22Rv1 (cell line): ENCODE data around the gene PLA2G5.
"Not testable (repeated sequence)": the region's sequence is repeated elsewhere in the genome, so short reads cannot be mapped to it uniquely, and the experiment has no call there.

Experiments used
- H3K27ac ChIP-seq: fragments of 450-650 bp; 2 replicates; pipeline ENCODE4 v1.5.1; 2017
- CTCF ChIP-seq: fragments of 450-650 bp; IDR thresholded peaks from 2 replicates; pipeline ENCODE4 v1.5.1; 2017; ENCODE audit warnings: mild to moderate bottlenecking
- ZFX ChIP-seq: fragments of 450-650 bp; IDR thresholded peaks from 2 replicates; pipeline ENCODE4 v1.6.1; 2017; ENCODE audit warnings: antibody characterized with exemption, borderline replicate concordance

The PLA2G5 gene

GRCh38 chr1:20126041-20126805, 56.2 kb downstream of the PLA2G5 start:
- H3K27ac ChIP-seq: no peak overlapping the region
- no peak for TF ChIP-seq ZFX
- TF ChIP-seq CTCF: no peak

GRCh38 chr1:20126806-20127440, 56.9 kb downstream of the PLA2G5 start:
- TF ChIP-seq CTCF (no peak), ZFX (no peak)
- H3K27ac ChIP-seq: no peak overlapping the region

- H3K27ac ChIP-seq: not testable (repeated sequence)
These were observed 60.5 kb downstream of the PLA2G5 start for GRCh38 chr1:20130518-20130917.

DNA sequence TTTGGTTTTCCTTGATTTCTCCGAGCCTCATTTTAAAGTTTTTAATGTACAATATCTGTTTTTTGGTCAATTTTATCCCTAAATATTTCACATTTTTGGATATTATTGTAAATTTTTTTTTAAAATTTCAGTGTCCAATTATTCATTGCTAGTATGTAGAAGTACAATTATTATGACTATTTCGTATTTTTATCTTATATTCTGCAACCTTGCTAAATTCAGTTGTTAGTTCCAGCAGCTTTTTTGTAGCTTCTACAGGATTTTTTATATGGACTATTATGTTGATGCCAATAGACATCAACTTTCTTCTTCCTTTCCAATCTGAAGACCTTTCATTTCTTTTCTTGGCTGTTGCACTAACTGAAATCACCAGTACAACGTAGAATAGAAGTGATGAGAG, 65.0 kb downstream of the PLA2G5 start:
- no peak overlapping the region for H3K27ac ChIP-seq
- TF ChIP-seq CTCF (no peak), ZFX (no peak)

GRCh38 chr1:20136249-20136648, 66.3 kb downstream of the PLA2G5 start:
- H3K27ac ChIP-seq: no peak overlapping the region
- TF ChIP-seq ZFX (no peak), CTCF (no peak)

GRCh38 chr1:20137055-20137454, 67.1 kb downstream of the PLA2G5 start:
- TF ChIP-seq CTCF (no peak), ZFX (no peak)
- no peak overlapping the region for H3K27ac ChIP-seq

DNA sequence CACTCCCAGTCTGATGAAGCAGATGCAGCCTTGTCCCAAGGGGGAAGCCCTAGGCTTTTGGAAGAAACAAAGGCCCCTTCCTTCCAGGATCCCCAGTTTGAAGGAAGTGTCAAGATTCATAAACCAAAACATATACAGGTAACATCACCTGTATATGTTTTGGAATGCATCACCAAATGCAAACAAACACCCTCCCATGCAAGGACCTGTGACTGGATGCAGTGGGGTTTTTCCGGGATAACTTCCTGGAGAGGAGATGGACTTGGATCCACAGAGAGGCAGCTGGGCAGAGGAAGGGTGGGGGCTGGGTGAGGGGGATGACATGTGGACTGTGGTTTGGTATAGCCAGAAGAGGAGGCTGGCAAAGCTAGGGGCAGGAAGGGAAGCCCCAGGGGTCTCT, 67.6 kb downstream of the PLA2G5 start:
- H3K27ac ChIP-seq: no peak overlapping the region
- TF ChIP-seq CTCF: no peak
- TF ChIP-seq ZFX: no peak

DNA sequence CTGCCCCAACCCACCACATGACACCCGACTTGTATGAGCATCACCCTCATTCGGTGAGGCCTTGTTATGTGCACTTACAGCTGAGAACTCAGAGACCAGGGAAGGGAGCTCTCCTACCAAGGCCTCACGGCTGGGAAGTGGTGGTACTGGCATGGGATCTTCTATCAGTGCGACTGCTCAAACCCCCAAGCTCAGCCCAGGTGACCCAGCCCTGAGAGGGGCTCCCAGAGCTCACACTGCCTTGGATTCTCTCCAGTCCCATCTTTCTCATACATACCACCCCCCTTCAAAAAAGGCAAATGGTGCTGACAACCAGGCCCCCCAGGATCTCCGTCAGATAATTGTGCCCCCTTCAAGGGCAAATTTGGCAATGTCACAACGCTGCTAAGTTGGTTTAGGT, 68.4 kb downstream of the PLA2G5 start:
- no peak overlapping the region for H3K27ac ChIP-seq
- TF ChIP-seq CTCF: no peak
- no peak for TF ChIP-seq ZFX
